ENCODE data around the gene MUSTN1. TPM values are rescaled to one million over a fixed set of nuclear protein-coding genes. Genes with fewer than 3 reads are reported as not detected.
A peak's percentile ranks its signal among the peaks of the same experiment; 100 is the strongest.

MUSTN1 gene
- total RNA-seq, 2 experiments from 2014 or later = 0.57 TPM; not detected in 1

DNA sequence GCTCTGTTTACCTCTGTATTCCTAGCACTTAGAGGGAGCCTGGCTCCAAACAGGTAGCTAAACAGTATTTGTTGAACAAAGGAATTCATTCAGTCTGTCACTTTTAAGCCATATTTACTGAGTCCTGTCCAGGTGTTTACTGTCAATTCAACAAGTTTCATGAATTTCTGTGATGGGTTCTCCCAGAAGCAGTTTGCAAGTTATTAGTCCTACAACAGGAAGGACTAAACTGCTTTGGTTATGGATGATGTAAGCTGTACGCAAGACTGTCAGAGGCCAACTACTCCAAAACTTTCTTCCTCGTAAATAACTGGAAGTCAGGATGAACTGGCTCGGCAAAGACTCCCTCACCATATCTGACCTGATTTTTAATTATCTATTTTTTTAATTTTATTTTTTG, 37.4 kb upstream of the MUSTN1 start:
- Mint-ChIP-seq H3K27ac (no peak overlapping the region), H3K27me3 (ENCODE audit: low read depth) (no peaks in the 10 kb centered on the region), H3K4me1 (ENCODE audit: low read depth) (peaks cover 27% of the 10 kb centered on the region), H3K9me3 (no peaks in the 10 kb centered on the region), H3K36me3 (ENCODE audit: low read depth) (no peaks in the 10 kb centered on the region), H3K4me3 (no peak overlapping the region)
- intact Hi-C loops (cut with micrococcal nuclease) = no loop called here
- CTCF ChIA-PET = interaction anchor here (0.6 to 1.2 kb wide), 2 partner anchors 21 to 120 kb away, joined by 4 to 6 read pairs; no protein-coding TSS in a partner anchor
- DNase-seq = no peak

GRCh38 chr3:52871761-52872160, 36.9 kb upstream of the MUSTN1 start:
- no peak for DNase-seq
- H3K27me3 Mint-ChIP-seq (ENCODE audit: low read depth) = no peaks in the 10 kb centered on the region
- H3K4me1 Mint-ChIP-seq (ENCODE audit: low read depth) = peaks cover 27% of the 10 kb centered on the region
- no peaks in the 10 kb centered on the region for H3K36me3 Mint-ChIP-seq (ENCODE audit: low read depth)
- H3K4me3 Mint-ChIP-seq = no peak overlapping the region
- H3K9me3 Mint-ChIP-seq = no peaks in the 10 kb centered on the region
- CTCF ChIA-PET = interaction anchor here (1.2 kb wide), 1 partner anchor 21 kb away, joined by 4 read pairs; no protein-coding TSS in a partner anchor
- intact Hi-C loops (cut with micrococcal nuclease) = no loop called here
- H3K27ac Mint-ChIP-seq = no peak overlapping the region

DNA sequence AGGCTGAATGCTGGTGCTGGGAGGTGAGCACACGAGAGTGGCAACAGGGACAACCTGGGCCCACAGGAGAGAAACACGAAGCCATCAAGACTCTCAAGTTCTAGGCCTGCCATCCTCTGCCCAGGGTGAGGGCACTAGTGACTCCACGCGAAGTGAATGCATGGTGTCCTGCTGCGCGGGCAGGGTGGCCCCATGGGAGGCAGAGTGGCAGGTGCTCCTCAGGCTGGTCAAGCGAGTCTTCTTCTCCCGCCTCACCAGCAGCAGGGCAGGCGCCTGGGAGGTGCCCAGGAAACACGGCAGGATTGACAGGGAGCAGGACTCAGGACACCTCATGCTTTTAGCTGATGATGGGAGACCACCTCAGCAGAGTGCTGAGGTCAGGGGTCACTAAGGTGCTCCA, 35.7 kb upstream of the MUSTN1 start:
- no peaks in the 10 kb centered on the region for H3K36me3 Mint-ChIP-seq (ENCODE audit: low read depth)
- no peak for DNase-seq
- CTCF ChIA-PET = interaction anchor here (0.7 to 1.5 kb wide), 2 partner anchors 10 to 25 kb away, joined by 3 to 4 read pairs; no protein-coding TSS in a partner anchor
- H3K4me1 Mint-ChIP-seq (ENCODE audit: low read depth) = peaks cover 25% of the 10 kb centered on the region
- no peaks in the 10 kb centered on the region for H3K27me3 Mint-ChIP-seq (ENCODE audit: low read depth)
- H3K27ac Mint-ChIP-seq = no peak overlapping the region
- no peak overlapping the region for H3K4me3 Mint-ChIP-seq
- intact Hi-C loops (cut with micrococcal nuclease) = no loop called here
- peaks cover 7% of the 10 kb centered on the region for H3K9me3 Mint-ChIP-seq

DNA sequence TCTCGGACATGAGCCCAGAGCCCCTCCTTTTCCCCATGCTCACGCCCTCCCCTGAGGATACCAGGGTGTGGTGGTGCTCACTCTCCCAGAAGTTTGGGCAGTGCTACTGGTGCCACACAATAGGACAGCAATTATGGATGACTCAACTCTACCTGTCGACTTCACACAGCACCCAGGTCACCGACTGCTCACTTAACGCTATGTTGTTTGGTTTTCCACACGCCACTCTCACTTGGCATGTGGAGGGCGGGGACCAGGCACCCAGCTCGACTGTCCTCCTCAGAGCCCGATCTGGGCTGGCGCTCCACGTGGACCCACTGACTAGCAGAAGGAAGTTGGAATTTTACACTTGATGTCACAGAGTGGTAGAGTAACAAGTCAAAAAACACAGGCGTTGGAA, 31.6 kb upstream of the MUSTN1 start:
- intact Hi-C loops (cut with micrococcal nuclease) = no loop called here
- Mint-ChIP-seq H3K27ac (no peak overlapping the region), H3K36me3 (ENCODE audit: low read depth) (peaks cover 3% of the 10 kb centered on the region), H3K27me3 (ENCODE audit: low read depth) (no peaks in the 10 kb centered on the region), H3K9me3 (peaks cover 15% of the 10 kb centered on the region), H3K4me3 (no peak overlapping the region), H3K4me1 (ENCODE audit: low read depth) (peaks cover 4% of the 10 kb centered on the region)
- no peak for DNase-seq
- CTCF ChIA-PET = no interaction called here

- Mint-ChIP-seq H3K9me3 (peaks cover 15% of the 10 kb centered on the region), H3K4me1 (ENCODE audit: low read depth) (peaks cover 2% of the 10 kb centered on the region), H3K27ac (no peak overlapping the region), H3K4me3 (no peak overlapping the region), H3K36me3 (ENCODE audit: low read depth) (peaks cover 3% of the 10 kb centered on the region), H3K27me3 (ENCODE audit: low read depth) (no peaks in the 10 kb centered on the region)
- DNase-seq = no peak
- intact Hi-C loops (cut with micrococcal nuclease) = no loop called here
- CTCF ChIA-PET = no interaction called here
Observed at GRCh38 chr3:52865994-52866393, 31.2 kb upstream of the MUSTN1 start.

DNA sequence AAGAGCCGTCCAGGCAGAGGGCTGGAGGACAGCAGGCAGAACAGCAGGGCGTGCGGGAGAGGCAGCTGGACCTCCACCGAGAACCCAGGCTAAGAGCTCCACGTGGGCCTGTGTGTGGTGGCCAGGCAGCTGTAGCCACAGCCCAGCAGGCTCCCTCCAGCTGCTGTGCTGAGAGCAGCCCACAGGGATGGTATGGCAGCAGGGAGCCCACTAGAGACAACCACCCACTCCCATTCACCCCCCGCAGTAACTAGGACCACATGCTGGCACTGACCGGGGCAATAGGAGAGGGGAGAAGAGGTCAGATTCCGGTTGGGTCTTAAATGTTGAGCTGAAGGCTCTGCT, 25.6 kb upstream of the MUSTN1 start:
- H3K36me3 Mint-ChIP-seq (ENCODE audit: low read depth) = peaks cover 3% of the 10 kb centered on the region

GRCh38 chr3:52859686-52860423, 25.0 kb upstream of the MUSTN1 start:
- Mint-ChIP-seq H3K27me3 (ENCODE audit: low read depth) (no peaks in the 10 kb centered on the region), H3K4me3 (no peak overlapping the region), H3K4me1 (ENCODE audit: low read depth) (no peaks in the 10 kb centered on the region), H3K36me3 (ENCODE audit: low read depth) (peaks cover 3% of the 10 kb centered on the region), H3K27ac (no peak overlapping the region), H3K9me3 (peaks cover 5% of the 10 kb centered on the region)
- CTCF ChIA-PET = interaction anchor here (0.6 kb wide), 1 partner anchor 212 kb away, joined by 3 read pairs; no protein-coding TSS in a partner anchor
- DNase-seq = no peak
- intact Hi-C loops (cut with micrococcal nuclease) = no loop called here

More for the DNA sequence above, 25.6 kb upstream of the MUSTN1 start:
- Mint-ChIP-seq H3K27me3 (ENCODE audit: low read depth) (no peaks in the 10 kb centered on the region), H3K4me3 (no peak overlapping the region), H3K27ac (no peak overlapping the region), H3K9me3 (peaks cover 8% of the 10 kb centered on the region), H3K4me1 (ENCODE audit: low read depth) (no peaks in the 10 kb centered on the region)
- intact Hi-C loops (cut with micrococcal nuclease) = no loop called here
- DNase-seq = no peak
- CTCF ChIA-PET = interaction anchor here (0.6 kb wide), 1 partner anchor 212 kb away, joined by 3 read pairs; no protein-coding TSS in a partner anchor

GRCh38 chr3:52857864-52858263, 23.0 kb upstream of the MUSTN1 start:
- H3K36me3 Mint-ChIP-seq (ENCODE audit: low read depth) = peaks cover 3% of the 10 kb centered on the region
- no peak overlapping the region for H3K4me3 Mint-ChIP-seq
- no peaks in the 10 kb centered on the region for H3K27me3 Mint-ChIP-seq (ENCODE audit: low read depth)
- no peak overlapping the region for H3K27ac Mint-ChIP-seq
- CTCF ChIA-PET = no interaction called here
- DNase-seq = no peak
- no peaks in the 10 kb centered on the region for H3K9me3 Mint-ChIP-seq
- no peaks in the 10 kb centered on the region for H3K4me1 Mint-ChIP-seq (ENCODE audit: low read depth)
- intact Hi-C loops (cut with micrococcal nuclease) = no loop called here

DNA sequence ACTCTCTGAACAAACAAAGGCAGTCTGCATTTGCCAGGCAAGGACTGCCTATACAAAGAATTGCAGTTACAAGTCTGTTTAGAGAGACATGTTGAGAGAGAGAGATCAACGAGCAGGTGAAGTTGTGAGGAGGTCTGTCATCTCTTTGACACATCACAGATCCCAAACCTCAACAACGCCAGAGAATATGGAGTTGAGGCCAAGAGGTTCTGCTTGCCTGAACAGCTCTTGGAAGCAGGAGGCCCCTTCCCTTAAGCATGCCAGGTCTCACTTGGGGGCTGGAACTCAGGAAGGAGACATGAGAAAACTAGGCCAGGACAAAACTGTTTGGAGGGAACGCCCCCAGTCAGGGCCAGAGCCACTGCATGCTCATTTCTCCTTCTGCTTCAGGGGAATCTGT, 22.3 kb upstream of the MUSTN1 start:
- no peaks in the 10 kb centered on the region for H3K27me3 Mint-ChIP-seq (ENCODE audit: low read depth)

DNA sequence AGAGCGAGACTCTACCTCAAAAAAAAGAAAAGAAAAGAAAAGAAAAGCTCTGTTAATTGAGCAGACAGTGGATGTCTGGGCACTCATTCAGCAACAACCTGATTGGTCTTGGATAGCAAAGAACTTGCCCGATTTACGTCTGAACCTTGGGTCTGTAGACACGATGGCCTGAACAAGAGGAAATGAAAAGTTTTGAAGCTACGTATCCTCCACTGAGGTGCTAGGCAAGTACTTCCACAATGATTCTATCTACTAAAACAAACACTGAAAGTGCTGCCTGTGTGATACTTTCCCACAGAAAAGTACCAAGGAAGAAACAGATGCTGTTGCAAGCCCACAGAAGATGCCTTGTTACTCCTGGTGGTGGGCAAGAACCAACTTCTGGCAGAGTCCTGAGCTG, 21.8 kb upstream of the MUSTN1 start:
- H3K27me3 Mint-ChIP-seq (ENCODE audit: low read depth) = no peaks in the 10 kb centered on the region
- H3K36me3 Mint-ChIP-seq (ENCODE audit: low read depth) = no peaks in the 10 kb centered on the region
- intact Hi-C loops (cut with micrococcal nuclease) = no loop called here
- CTCF ChIA-PET = no interaction called here
- no peak overlapping the region for H3K27ac Mint-ChIP-seq
- H3K4me3 Mint-ChIP-seq = no peak overlapping the region
- no peaks in the 10 kb centered on the region for H3K9me3 Mint-ChIP-seq
- DNase-seq = no peak
- no peaks in the 10 kb centered on the region for H3K4me1 Mint-ChIP-seq (ENCODE audit: low read depth)

More for the DNA sequence above, 22.3 kb upstream of the MUSTN1 start:
- DNase-seq = no peak
- Mint-ChIP-seq H3K27ac (no peak overlapping the region), H3K4me1 (ENCODE audit: low read depth) (no peaks in the 10 kb centered on the region), H3K36me3 (ENCODE audit: low read depth) (peaks cover 2% of the 10 kb centered on the region), H3K4me3 (no peak overlapping the region), H3K9me3 (no peaks in the 10 kb centered on the region)
- intact Hi-C loops (cut with micrococcal nuclease) = no loop called here
- CTCF ChIA-PET = no interaction called here

DNA sequence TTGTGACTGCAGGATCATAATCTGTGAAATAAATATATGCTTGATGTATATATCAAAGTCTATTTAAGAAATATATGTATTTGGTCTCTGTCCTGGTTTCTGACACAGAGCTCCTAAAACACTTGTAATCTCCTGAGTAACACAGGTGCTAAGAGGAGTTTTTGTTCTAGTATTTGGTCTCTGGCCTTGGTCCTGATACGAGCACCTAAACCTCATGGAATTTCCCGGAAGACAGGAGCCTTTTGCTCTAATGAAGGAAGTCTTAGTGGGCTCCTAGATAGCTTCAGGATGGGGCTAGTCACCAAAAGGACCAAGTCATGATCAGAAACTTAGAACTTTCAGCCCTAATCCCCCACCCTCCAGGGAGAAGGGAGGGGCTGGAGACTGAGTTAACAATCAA, 19.2 kb upstream of the MUSTN1 start:
- no peak overlapping the region for H3K4me3 Mint-ChIP-seq
- intact Hi-C loops (cut with micrococcal nuclease) = loop anchor here (5.0 kb wide), 2 partner anchors 38 to 133 kb away; no protein-coding TSS in a partner anchor
- H3K36me3 Mint-ChIP-seq (ENCODE audit: low read depth) = no peaks in the 10 kb centered on the region
- no peak for DNase-seq
- CTCF ChIA-PET = interaction anchor here (1.2 to 1.8 kb wide), 3 partner anchors 16 to 217 kb away, joined by 3 to 7 read pairs (median 5); no protein-coding TSS in a partner anchor
- H3K27me3 Mint-ChIP-seq (ENCODE audit: low read depth) = no peaks in the 10 kb centered on the region
- H3K4me1 Mint-ChIP-seq (ENCODE audit: low read depth) = no peaks in the 10 kb centered on the region
- no peaks in the 10 kb centered on the region for H3K9me3 Mint-ChIP-seq
- H3K27ac Mint-ChIP-seq = no peak overlapping the region

- DNase-seq = no peak
- H3K27me3 Mint-ChIP-seq (ENCODE audit: low read depth) = no peaks in the 10 kb centered on the region
- CTCF ChIA-PET = interaction anchor here (0.8 to 1.8 kb wide), 2 partner anchors 82 to 219 kb away, joined by 3 to 5 read pairs; no protein-coding TSS in a partner anchor
- no peaks in the 10 kb centered on the region for H3K4me1 Mint-ChIP-seq (ENCODE audit: low read depth)
- no peaks in the 10 kb centered on the region for H3K9me3 Mint-ChIP-seq
- intact Hi-C loops (cut with micrococcal nuclease) = loop anchor here (5.0 kb wide), 2 partner anchors 40 to 135 kb away; no protein-coding TSS in a partner anchor
- peaks cover 2% of the 10 kb centered on the region for H3K36me3 Mint-ChIP-seq (ENCODE audit: low read depth)
- no peak overlapping the region for H3K27ac Mint-ChIP-seq
- no peak overlapping the region for H3K4me3 Mint-ChIP-seq
Observed at GRCh38 chr3:52852419-52852818, 17.6 kb upstream of the MUSTN1 start.

GRCh38 chr3:52851348-52851747, 16.5 kb upstream of the MUSTN1 start:
- peak; percentile 42 for DNase-seq
- Mint-ChIP-seq H3K27ac (no peak overlapping the region), H3K36me3 (ENCODE audit: low read depth) (peaks cover 2% of the 10 kb centered on the region), H3K4me3 (no peak overlapping the region), H3K9me3 (no peaks in the 10 kb centered on the region), H3K27me3 (ENCODE audit: low read depth) (no peaks in the 10 kb centered on the region), H3K4me1 (ENCODE audit: low read depth) (no peaks in the 10 kb centered on the region)
- CTCF ChIA-PET = interaction anchor here (0.7 to 1.5 kb wide), 10 partner anchors 15 to 345 kb away, joined by 3 to 4 read pairs (median 3); no protein-coding TSS in a partner anchor
- intact Hi-C loops (cut with micrococcal nuclease) = loop anchor here (1.0 to 5.0 kb wide), 5 partner anchors 41 to 345 kb away; no protein-coding TSS in a partner anchor

Data from activated naive CD4-positive, alpha-beta T cell treated with anti-CD3 and anti-CD28 coated beads for 36 hours (primary cell).